Measurements from ENCODE around the gene KCNMA1. TPM values are rescaled to one million over a fixed set of nuclear protein-coding genes. Genes with fewer than 3 reads are reported as not detected.

KCNMA1 gene
- total RNA-seq, 1 experiment from 2014 or later = 20.7 TPM

- intact Hi-C loops (cut with micrococcal nuclease; ENCODE audit: unreplicated experiment) = no loop called here
- ChIA-PET CTCF (no interaction called here), POLR2A (no interaction called here)
- no peaks in the 10 kb centered on the region for H3K36me3 Mint-ChIP-seq (ENCODE audit: insufficient read depth, unreplicated experiment)
- no peaks in the 10 kb centered on the region for H3K4me1 Mint-ChIP-seq (ENCODE audit: low read depth, unreplicated experiment)
- TF ChIP-seq CTCF (IDR thresholded peaks at IDR 0.05; ENCODE audit: insufficient read depth in 1 of 2, low read depth in 1 of 2, low read length in 1 of 2, severe bottlenecking in 1 of 2, unreplicated experiment in 1 of 2) = no peak
- H3K9me3 ChIP-seq = no peaks in the 10 kb centered on the region
- H3K27ac Mint-ChIP-seq (ENCODE audit: unreplicated experiment) = no peak overlapping the region
- no peak for DNase-seq
- H3K27me3 ChIP-seq (replicated peaks; ENCODE audit: control insufficient read depth, insufficient read depth, low read length) = no peaks in the 10 kb centered on the region
- peaks cover 2% of the 10 kb centered on the region for H3K27me3 Mint-ChIP-seq (ENCODE audit: insufficient read depth, unreplicated experiment)
- no peaks in the 10 kb centered on the region for H3K36me3 ChIP-seq (ENCODE audit: control insufficient read depth, insufficient read depth, low read length)
- H3K4me1 ChIP-seq = no peaks in the 10 kb centered on the region
- H3K4me3 ChIP-seq (ENCODE audit: low read depth, low read length) = no peak overlapping the region
- no peak overlapping the region for H3K4me3 Mint-ChIP-seq (ENCODE audit: unreplicated experiment)
- BruUV-seq (replicated peaks) = no TSS peak
- H3K9me3 Mint-ChIP-seq (ENCODE audit: unreplicated experiment) = no peaks in the 10 kb centered on the region
Measured at GRCh38 chr10:76997631-76998030, 640.0 kb downstream of the KCNMA1 start.

GRCh38 chr10:76995023-76995422 is 642.6 kb downstream of the KCNMA1 start:
- Histone ChIP-seq H3K27me3 (replicated peaks; ENCODE audit: control insufficient read depth, insufficient read depth, low read length) (no peaks in the 10 kb centered on the region), H3K9me3 (no peaks in the 10 kb centered on the region), H3K4me3 (ENCODE audit: low read depth, low read length) (no peak overlapping the region), H3K36me3 (ENCODE audit: control insufficient read depth, insufficient read depth, low read length) (no peaks in the 10 kb centered on the region), H3K4me1 (no peaks in the 10 kb centered on the region)
- no peak for DNase-seq
- TF ChIP-seq CTCF (IDR thresholded peaks at IDR 0.05; ENCODE audit: insufficient read depth in 1 of 2, low read depth in 1 of 2, low read length in 1 of 2, severe bottlenecking in 1 of 2, unreplicated experiment in 1 of 2) = no peak
- no peak overlapping the region for H3K27ac Mint-ChIP-seq (ENCODE audit: unreplicated experiment)
- CTCF ChIA-PET = no interaction called here
- POLR2A ChIA-PET = no interaction called here
- no TSS peak for BruUV-seq (replicated peaks)
- H3K4me1 Mint-ChIP-seq (ENCODE audit: low read depth, unreplicated experiment) = no peaks in the 10 kb centered on the region
- no peak overlapping the region for H3K4me3 Mint-ChIP-seq (ENCODE audit: unreplicated experiment)
- no peaks in the 10 kb centered on the region for H3K36me3 Mint-ChIP-seq (ENCODE audit: insufficient read depth, unreplicated experiment)
- H3K27me3 Mint-ChIP-seq (ENCODE audit: insufficient read depth, unreplicated experiment) = peaks cover 4% of the 10 kb centered on the region
- intact Hi-C loops (cut with micrococcal nuclease; ENCODE audit: unreplicated experiment) = no loop called here
- no peaks in the 10 kb centered on the region for H3K9me3 Mint-ChIP-seq (ENCODE audit: unreplicated experiment)

GRCh38 chr10:76993213-76993612 is 644.4 kb downstream of the KCNMA1 start:
- intact Hi-C loops (cut with micrococcal nuclease; ENCODE audit: unreplicated experiment) = no loop called here
- CTCF ChIA-PET = no interaction called here

More at GRCh38 chr10:76993213-76993612, 644.4 kb downstream of the KCNMA1 start:
- no peak for DNase-seq
- Mint-ChIP-seq H3K4me1 (ENCODE audit: low read depth, unreplicated experiment) (no peaks in the 10 kb centered on the region), H3K9me3 (ENCODE audit: unreplicated experiment) (no peaks in the 10 kb centered on the region), H3K36me3 (ENCODE audit: insufficient read depth, unreplicated experiment) (no peaks in the 10 kb centered on the region), H3K27me3 (ENCODE audit: insufficient read depth, unreplicated experiment) (peaks cover 4% of the 10 kb centered on the region), H3K4me3 (ENCODE audit: unreplicated experiment) (no peak overlapping the region), H3K27ac (ENCODE audit: unreplicated experiment) (no peak overlapping the region)
- H3K9me3 ChIP-seq = no peaks in the 10 kb centered on the region
- no peak for TF ChIP-seq CTCF (IDR thresholded peaks at IDR 0.05; ENCODE audit: insufficient read depth in 1 of 2, low read depth in 1 of 2, low read length in 1 of 2, severe bottlenecking in 1 of 2, unreplicated experiment in 1 of 2)
- H3K4me3 ChIP-seq (ENCODE audit: low read depth, low read length) = no peak overlapping the region
- BruUV-seq (replicated peaks) = no TSS peak
- no peaks in the 10 kb centered on the region for H3K4me1 ChIP-seq
- no peaks in the 10 kb centered on the region for H3K36me3 ChIP-seq (ENCODE audit: control insufficient read depth, insufficient read depth, low read length)
- H3K27me3 ChIP-seq (replicated peaks; ENCODE audit: control insufficient read depth, insufficient read depth, low read length) = no peaks in the 10 kb centered on the region; the same call in 1 of the 2 replicates
- POLR2A ChIA-PET = no interaction called here
